ENCODE results near the gene CRYBG3. TPM values are rescaled to one million over a fixed set of nuclear protein-coding genes. Genes with fewer than 3 reads are reported as not detected.
A peak's percentile ranks its signal among the peaks of the same experiment; 100 is the strongest.

CRYBG3 gene
- total RNA-seq, 1 experiment from 2014 or later = 5.9 TPM

DNA sequence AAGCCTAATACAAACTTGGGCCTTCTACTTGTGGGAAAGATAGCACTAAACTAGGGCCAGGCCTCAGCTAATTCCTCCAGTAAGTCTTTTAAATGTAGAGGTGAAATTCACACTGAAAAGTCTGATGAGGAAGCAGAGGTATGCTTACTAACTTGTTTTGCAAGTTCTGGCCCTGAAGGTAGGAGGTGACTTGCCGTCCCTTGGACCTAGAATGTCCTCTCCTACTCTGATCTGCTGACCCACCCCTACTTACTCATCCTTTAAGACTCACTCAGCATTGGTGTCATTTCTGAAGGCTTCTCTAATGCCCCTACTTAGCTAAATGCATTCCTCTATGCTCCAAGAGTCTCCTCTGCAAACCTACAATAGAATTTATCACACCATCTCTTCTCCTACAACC lies 131.1 kb downstream of the CRYBG3 start:
- Histone ChIP-seq H3K4ac (ENCODE audit: low read depth, low read length) (no peak overlapping the region), H2BK12ac (ENCODE audit: insufficient read length, low read depth, low read length) (no peak overlapping the region), H3T11ph (ENCODE audit: low read length) (no peak overlapping the region), H3K56ac (ENCODE audit: insufficient read length, low read depth, low read length) (no peak overlapping the region), H3K4me1 (ENCODE audit: insufficient read depth, low read length) (no peaks in the 10 kb centered on the region), H2BK20ac (ENCODE audit: low read depth, low read length, poor library complexity, severe bottlenecking) (no peak overlapping the region), H3K23ac (ENCODE audit: insufficient read length, low read depth, low read length) (no peak overlapping the region), H3K14ac (ENCODE audit: insufficient read depth, low read length) (no peak overlapping the region), H4K20me1 (ENCODE audit: control insufficient read depth, insufficient read depth, insufficient read length) (no peaks in the 10 kb centered on the region), H3K18ac (ENCODE audit: insufficient read length, low read depth, low read length) (no peak overlapping the region), H3K79me2 (ENCODE audit: insufficient read depth, low read length) (no peaks in the 10 kb centered on the region), H4K8ac (replicated peaks; ENCODE audit: insufficient read length, low read depth, low read length) (no peak overlapping the region), H4K5ac (ENCODE audit: insufficient read length, low read depth, low read length) (no peak overlapping the region), H3K27ac (ENCODE audit: insufficient read length, low read depth, low read length) (no peak overlapping the region), H3K4me2 (ENCODE audit: insufficient read depth, insufficient read length, low read length) (no peak overlapping the region), H3K27me3 (ENCODE audit: insufficient read depth, low read length) (no peaks in the 10 kb centered on the region), H3K23me2 (ENCODE audit: insufficient read length, low read depth, low read length, poor library complexity, severe bottlenecking) (no peaks in the 10 kb centered on the region), H2AFZ (ENCODE audit: low read length) (no peak overlapping the region), H4K91ac (ENCODE audit: insufficient read length, low read depth, low read length) (no peak overlapping the region), H2BK5ac (ENCODE audit: insufficient read length, low read length) (no peak overlapping the region), H3K79me1 (ENCODE audit: insufficient read depth, low read depth, low read length, poor library complexity, severe bottlenecking) (no peaks in the 10 kb centered on the region), H2BK120ac (ENCODE audit: low read depth, low read length, poor library complexity, severe bottlenecking) (no peak overlapping the region), H3K9ac (ENCODE audit: extremely low read depth, insufficient read length, low read length) (no peak overlapping the region), H2AK5ac (ENCODE audit: insufficient read length, low read length) (no peak overlapping the region), H2BK15ac (ENCODE audit: low read depth, low read length) (no peak overlapping the region), H3K9me3 (ENCODE audit: control insufficient read depth, low read depth, low read length) (no peaks in the 10 kb centered on the region)
- Mint-ChIP-seq H3K27me3 (ENCODE audit: low read depth) (no peaks in the 10 kb centered on the region), H3K4me1 (0 out of 4 replicates have a peak, but pooled peaks cover 0 to 3% of the 10 kb centered on the region in 2 experiments), H3K36me3 (ENCODE audit: insufficient read depth in 1 of 3, low read depth in 3 of 3) (peaks cover 4 to 11% (median 7%) of the 10 kb centered on the region in 3 experiments; a peak in 6 of 7 replicates), H3K4me3 (no peak overlapping the region), H3K9me3 (no peaks in the 10 kb centered on the region), H3K27ac (0 out of 7 replicates have a peak overlapping the region, but pooled peaks of 1 of the 3 experiments have one; percentile 42)
- DNase-seq = no peak
- TF ChIP-seq, protein P1, sequence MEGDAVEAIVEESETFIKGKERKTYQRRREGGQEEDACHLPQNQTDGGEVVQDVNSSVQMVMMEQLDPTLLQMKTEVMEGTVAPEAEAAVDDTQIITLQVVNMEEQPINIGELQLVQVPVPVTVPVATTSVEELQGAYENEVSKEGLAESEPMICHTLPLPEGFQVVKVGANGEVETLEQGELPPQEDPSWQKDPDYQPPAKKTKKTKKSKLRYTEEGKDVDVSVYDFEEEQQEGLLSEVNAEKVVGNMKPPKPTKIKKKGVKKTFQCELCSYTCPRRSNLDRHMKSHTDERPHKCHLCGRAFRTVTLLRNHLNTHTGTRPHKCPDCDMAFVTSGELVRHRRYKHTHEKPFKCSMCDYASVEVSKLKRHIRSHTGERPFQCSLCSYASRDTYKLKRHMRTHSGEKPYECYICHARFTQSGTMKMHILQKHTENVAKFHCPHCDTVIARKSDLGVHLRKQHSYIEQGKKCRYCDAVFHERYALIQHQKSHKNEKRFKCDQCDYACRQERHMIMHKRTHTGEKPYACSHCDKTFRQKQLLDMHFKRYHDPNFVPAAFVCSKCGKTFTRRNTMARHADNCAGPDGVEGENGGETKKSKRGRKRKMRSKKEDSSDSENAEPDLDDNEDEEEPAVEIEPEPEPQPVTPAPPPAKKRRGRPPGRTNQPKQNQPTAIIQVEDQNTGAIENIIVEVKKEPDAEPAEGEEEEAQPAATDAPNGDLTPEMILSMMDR (conservative IDR thresholded peaks at IDR 0.05) = no peak
- WGBS (ENCODE audit: extremely low coverage, insufficient read length, low lambda C conversion rate) = no CpG with 5 or more reads among the region's 1 CpG

All from H9 (cell line).